Cardiac septum (tissue), 1 donor: ENCODE data around the gene EPHB2. TPM values are rescaled to one million over a fixed set of nuclear protein-coding genes. Genes with fewer than 3 reads are reported as not detected.

Experiments used
- DNase-seq: peaks from one replicate; pipeline ENCODE4 v3.0.0-alpha.2; 2020; ENCODE audit warnings: low spot score
- intact Hi-C: fragments of 100-400 bp; cut with DNase I; formaldehyde crosslinking; loops from one replicate; pipeline ENCODE4 v1.14.0; 2022
- total RNA-seq: library from RNA; stranded (reverse); fragmentation: NEBNext Ultra II Directional; extraction: Animal tissue kit (Norgen Biotek cat#: 25700); gene quantifications from one replicate; pipeline ENCODE4 v1.2.1, GENCODE V29; 2021
- donor health status: DM: no; HTN: no; CAD: no.

The EPHB2 gene
- total RNA-seq, 1 donor from 2014 or later: 0.81 TPM

- no peak for DNase-seq
- intact Hi-C loops: no loop called here
Measured at GRCh38 chr1:22883406-22883805, 172.8 kb downstream of the EPHB2 start.

GRCh38 chr1:22884806-22885530, 174.3 kb downstream of the EPHB2 start:
- DNase-seq: no peak
- intact Hi-C loops: no loop called here

- intact Hi-C loops: no loop called here
- no peak for DNase-seq
Measured at GRCh38 chr1:22886211-22886610, 175.6 kb downstream of the EPHB2 start.

GRCh38 chr1:22887491-22887890, 176.9 kb downstream of the EPHB2 start:
- intact Hi-C loops: no loop called here
- no peak for DNase-seq

GRCh38 chr1:22888320-22889075, 177.9 kb downstream of the EPHB2 start:
- DNase-seq: no peak
- intact Hi-C loops: loop anchor here (1.0 kb wide), 1 partner anchor 184 kb away; no protein-coding TSS in a partner anchor

- intact Hi-C loops: loop anchor here (1.0 kb wide), 1 partner anchor 185 kb away; no protein-coding TSS in a partner anchor
- DNase-seq: no peak
Measured at GRCh38 chr1:22889213-22889827, 178.7 kb downstream of the EPHB2 start.

- DNase-seq: no peak
- intact Hi-C loops: no loop called here
Measured at GRCh38 chr1:22892789-22893188, 182.2 kb downstream of the EPHB2 start.

- intact Hi-C loops: no loop called here
- DNase-seq: no peak
Measured at GRCh38 chr1:22893292-22893691, 182.7 kb downstream of the EPHB2 start.

- no peak for DNase-seq
- intact Hi-C loops: no loop called here
Measured at GRCh38 chr1:22895357-22895756, 184.7 kb downstream of the EPHB2 start.

GRCh38 chr1:22896184-22896583, 185.5 kb downstream of the EPHB2 start:
- DNase-seq: no peak
- intact Hi-C loops: no loop called here

- intact Hi-C loops: no loop called here
- DNase-seq: no peak
Measured at GRCh38 chr1:22900451-22900850, 189.8 kb downstream of the EPHB2 start.

GRCh38 chr1:22903113-22903512, 192.5 kb downstream of the EPHB2 start:
- intact Hi-C loops: no loop called here
- no peak for DNase-seq

- intact Hi-C loops: no loop called here
- DNase-seq: no peak
Measured at GRCh38 chr1:22906968-22907367, 196.3 kb downstream of the EPHB2 start.

GRCh38 chr1:22907528-22907927, 196.9 kb downstream of the EPHB2 start:
- DNase-seq: no peak
- intact Hi-C loops: no loop called here

GRCh38 chr1:22908880-22909426, 198.3 kb downstream of the EPHB2 start:
- intact Hi-C loops: no loop called here
- DNase-seq: no peak

- intact Hi-C loops: no loop called here
- no peak for DNase-seq
Measured at GRCh38 chr1:22910286-22910685, 199.6 kb downstream of the EPHB2 start.

GRCh38 chr1:22910986-22911651, 200.5 kb downstream of the EPHB2 start:
- no peak for DNase-seq
- intact Hi-C loops: no loop called here

- DNase-seq: no peak
- intact Hi-C loops: no loop called here
Measured at GRCh38 chr1:22912311-22912710, 201.7 kb downstream of the EPHB2 start.

GRCh38 chr1:22913421-22914141, 202.9 kb downstream of the EPHB2 start:
- DNase-seq: no peak
- intact Hi-C loops: no loop called here
